Transverse colon (tissue), 4 donors: ENCODE data around the gene AMOTL1. TPM values are rescaled to one million over a fixed set of nuclear protein-coding genes. Genes with fewer than 3 reads are reported as not detected.

Experiments used
- DNase-seq: peaks from one replicate; pipeline ENCODE4 v3.0.0-alpha.2; 2019
- H3K27ac ChIP-seq, 4 donors: fragments of 200-600 bp; sonication (generic); 2 replicates each; pipeline ENCODE4 v1.5.1; 2016 to 2018; ENCODE audit warnings: inconsistent platforms in 4 of 4
- H3K27me3 ChIP-seq: fragments of 200-600 bp; sonication (generic); 2 replicates; pipeline ENCODE4 v1.5.1; 2017; ENCODE audit warnings: inconsistent platforms
- H3K36me3 ChIP-seq, 4 donors: fragments of 200-600 bp; sonication (generic); 2 replicates each; pipeline ENCODE4 v1.5.1; 2017 to 2019; ENCODE audit warnings: inconsistent platforms in 4 of 4
- H3K4me1 ChIP-seq, 4 donors: fragments of 200-600 bp; sonication (generic); 2 replicates each; pipeline ENCODE4 v1.5.1; 2017 to 2020; ENCODE audit warnings: inconsistent platforms in 4 of 4
- H3K4me3 ChIP-seq, 4 donors: fragments of 200-600 bp; sonication (generic); 1 replicate in 1 of 4; 2 replicates in 3 of 4; pipeline versions ENCODE4 v1.5.1 to v1.6.1; 2017 to 2019; ENCODE audit warnings: inconsistent platforms in 4 of 4
- H3K9me3 ChIP-seq, 2 donors: fragments of 200-600 bp; sonication (generic); 2 replicates each; pipeline ENCODE4 v1.5.1; 2017 to 2019; ENCODE audit warnings: inconsistent platforms in 2 of 2
- EP300 ChIP-seq: sonication (generic); formaldehyde crosslinking; IDR thresholded peaks from one replicate; pipeline ENCODE4 v1.6.1; 2017; ENCODE audit warnings: antibody characterized with exemption, low read depth
- POLR2A ChIP-seq: fragments of 450-650 bp; IDR thresholded peaks from one replicate; pipeline ENCODE4 v1.6.1; 2016; ENCODE audit warnings: antibody characterized with exemption, mild to moderate bottlenecking, moderate library complexity
- POLR2AphosphoS5 ChIP-seq, 3 donors: sonication (generic); formaldehyde crosslinking; IDR thresholded peaks; one replicate each; pipeline ENCODE4 v1.6.1; 2016; ENCODE audit warnings: antibody characterized with exemption in 3 of 3
- WGBS, 2 donors: methylation state at CpG; one replicate each; pipeline ENCODE4 v1.1.5; 2018; ENCODE audit warnings: low coverage in 1 of 2; 5-methylcytosine and 5-hydroxymethylcytosine counted together
- in situ Hi-C, 4 donors: fragments of 200-750 bp; cut with MboI; loops; one replicate each; pipeline versions ENCODE4 v1.15.0 to v1.15.1; 2017; ENCODE audit warnings: low sequenced_read_pairs in 3 of 4, low pct_ligation_motif_present in 1 of 4, low pct_unique_long_range_greater_than_20kb in 1 of 4
- intact Hi-C: fragments of 100-400 bp; cut with DNase I; formaldehyde crosslinking; loops from one replicate; pipeline ENCODE4 v1.15.1; 2023; ENCODE audit warnings: low total_unique reads
- total RNA-seq, 4 donors: library from RNA; depleted of rRNA; stranded (reverse); fragments of >200 nt; gene quantifications; one replicate each; pipeline ENCODE4 v1.1.0, GENCODE V29; 2016
- TF ChIP-seq, protein P1 (sequence below), 5 experiments: fragments of 200-600 bp in 3 of 5; fragments of 450-650 bp in 2 of 5; sonication (generic) in 3 of 5; IDR thresholded peaks; 1 replicate in 2 of 5; 2 replicates in 3 of 5; pipeline ENCODE4 v1.5.1; 2016 to 2017; ENCODE audit warnings: antibody characterized with exemption in 5 of 5, inconsistent platforms in 3 of 5, mild to moderate bottlenecking in 2 of 5, moderate library complexity in 1 of 5

AMOTL1 gene
- total RNA-seq, 4 donors from 2014 or later: 14.3 to 23.9 (median 16.8) TPM

DNA sequence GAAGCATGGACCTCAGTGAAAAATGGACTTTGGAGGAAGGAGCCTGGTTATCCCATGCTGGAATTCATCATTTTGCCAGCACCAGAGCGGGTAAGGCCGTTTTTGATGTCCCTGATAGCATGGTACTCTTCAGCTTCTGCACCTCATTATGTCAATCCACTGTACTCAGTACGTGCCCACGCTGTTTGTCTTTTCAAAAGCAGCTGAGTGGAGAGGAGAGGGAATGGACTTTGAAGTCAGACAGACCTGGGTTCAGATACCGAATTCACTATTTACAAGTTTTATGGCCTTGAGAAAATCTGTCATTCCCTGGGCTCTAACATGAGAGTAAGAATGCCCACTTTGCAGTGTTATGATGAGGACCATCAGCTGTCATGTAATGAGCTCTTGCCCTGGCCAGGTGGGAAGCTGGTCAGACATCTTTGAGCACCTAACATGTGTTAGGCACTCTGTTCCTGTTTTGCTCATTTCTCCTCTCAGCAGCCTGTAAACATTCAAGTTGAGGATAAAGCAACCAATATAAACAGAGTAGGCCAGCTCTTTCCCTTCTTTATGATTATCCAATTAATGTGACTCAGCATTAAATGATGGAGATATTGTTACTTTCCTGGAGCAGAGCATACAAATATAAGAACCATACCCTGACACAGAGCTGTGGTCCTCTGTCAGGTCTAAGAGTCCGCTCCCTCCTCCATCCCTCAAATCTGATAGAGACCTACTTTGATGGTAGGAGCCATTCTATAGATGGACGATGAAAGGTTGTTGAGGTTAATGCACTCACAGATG, 39.0 kb upstream of the AMOTL1 start:
- in situ Hi-C loops: no loop called here

DNA sequence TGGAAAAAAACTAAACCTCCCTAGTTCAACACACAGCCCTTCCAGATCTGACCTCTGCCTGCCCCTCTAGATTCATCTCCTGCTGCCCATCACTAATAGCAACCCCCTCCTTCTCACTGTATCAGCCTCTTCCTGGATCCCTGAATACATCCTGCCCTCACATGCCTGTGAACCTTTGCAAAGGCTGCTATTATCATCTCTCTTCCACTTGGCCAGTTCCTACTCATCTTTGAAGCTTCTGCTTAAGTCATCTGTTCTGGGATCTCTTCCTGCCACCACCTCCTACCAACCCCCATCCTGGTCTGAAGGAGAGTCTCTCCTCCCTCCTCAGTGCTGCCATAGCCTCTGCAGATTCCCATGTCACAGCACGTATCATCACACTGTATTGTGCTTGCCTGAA, 38.0 kb upstream of the AMOTL1 start:
- Histone ChIP-seq H3K4me3 (no peak overlapping the region), H3K27ac (no peak overlapping the region), H3K36me3 (no peaks in the 10 kb centered on the region), H3K27me3 (peaks cover 55% of the 10 kb centered on the region), H3K4me1 (no peaks in the 10 kb centered on the region), H3K9me3 (no peaks in the 10 kb centered on the region)
- intact Hi-C loops (no loop called here), in situ Hi-C loops (no loop called here)
- 40 to 88% methylated on average over 1 of the region's 1 CpG for WGBS, 2 donors
- DNase-seq: no peak
- TF ChIP-seq EP300 (no peak), POLR2AphosphoS5 (IDR thresholded peaks at IDR 0.05) (no peak), POLR2A (no peak)
- TF ChIP-seq, protein P1, sequence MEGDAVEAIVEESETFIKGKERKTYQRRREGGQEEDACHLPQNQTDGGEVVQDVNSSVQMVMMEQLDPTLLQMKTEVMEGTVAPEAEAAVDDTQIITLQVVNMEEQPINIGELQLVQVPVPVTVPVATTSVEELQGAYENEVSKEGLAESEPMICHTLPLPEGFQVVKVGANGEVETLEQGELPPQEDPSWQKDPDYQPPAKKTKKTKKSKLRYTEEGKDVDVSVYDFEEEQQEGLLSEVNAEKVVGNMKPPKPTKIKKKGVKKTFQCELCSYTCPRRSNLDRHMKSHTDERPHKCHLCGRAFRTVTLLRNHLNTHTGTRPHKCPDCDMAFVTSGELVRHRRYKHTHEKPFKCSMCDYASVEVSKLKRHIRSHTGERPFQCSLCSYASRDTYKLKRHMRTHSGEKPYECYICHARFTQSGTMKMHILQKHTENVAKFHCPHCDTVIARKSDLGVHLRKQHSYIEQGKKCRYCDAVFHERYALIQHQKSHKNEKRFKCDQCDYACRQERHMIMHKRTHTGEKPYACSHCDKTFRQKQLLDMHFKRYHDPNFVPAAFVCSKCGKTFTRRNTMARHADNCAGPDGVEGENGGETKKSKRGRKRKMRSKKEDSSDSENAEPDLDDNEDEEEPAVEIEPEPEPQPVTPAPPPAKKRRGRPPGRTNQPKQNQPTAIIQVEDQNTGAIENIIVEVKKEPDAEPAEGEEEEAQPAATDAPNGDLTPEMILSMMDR (IDR thresholded peaks at IDR 0.05): no peak

More for the DNA sequence above, 39.0 kb upstream of the AMOTL1 start:
- Histone ChIP-seq H3K4me3 (no peak overlapping the region), H3K27ac (no peak overlapping the region), H3K9me3 (no peaks in the 10 kb centered on the region), H3K36me3 (no peaks in the 10 kb centered on the region), H3K4me1 (no peaks in the 10 kb centered on the region), H3K27me3 (peaks cover 54% of the 10 kb centered on the region)
- intact Hi-C loops: no loop called here
- DNase-seq: no peak
- TF ChIP-seq EP300 (no peak), POLR2A (no peak), POLR2AphosphoS5 (IDR thresholded peaks at IDR 0.05) (no peak)
- TF ChIP-seq, protein P1 (IDR thresholded peaks at IDR 0.05): no peak
- 70 to 71% methylated on average over 6 to 7 of the region's 7 CpGs for WGBS, 2 donors

DNA sequence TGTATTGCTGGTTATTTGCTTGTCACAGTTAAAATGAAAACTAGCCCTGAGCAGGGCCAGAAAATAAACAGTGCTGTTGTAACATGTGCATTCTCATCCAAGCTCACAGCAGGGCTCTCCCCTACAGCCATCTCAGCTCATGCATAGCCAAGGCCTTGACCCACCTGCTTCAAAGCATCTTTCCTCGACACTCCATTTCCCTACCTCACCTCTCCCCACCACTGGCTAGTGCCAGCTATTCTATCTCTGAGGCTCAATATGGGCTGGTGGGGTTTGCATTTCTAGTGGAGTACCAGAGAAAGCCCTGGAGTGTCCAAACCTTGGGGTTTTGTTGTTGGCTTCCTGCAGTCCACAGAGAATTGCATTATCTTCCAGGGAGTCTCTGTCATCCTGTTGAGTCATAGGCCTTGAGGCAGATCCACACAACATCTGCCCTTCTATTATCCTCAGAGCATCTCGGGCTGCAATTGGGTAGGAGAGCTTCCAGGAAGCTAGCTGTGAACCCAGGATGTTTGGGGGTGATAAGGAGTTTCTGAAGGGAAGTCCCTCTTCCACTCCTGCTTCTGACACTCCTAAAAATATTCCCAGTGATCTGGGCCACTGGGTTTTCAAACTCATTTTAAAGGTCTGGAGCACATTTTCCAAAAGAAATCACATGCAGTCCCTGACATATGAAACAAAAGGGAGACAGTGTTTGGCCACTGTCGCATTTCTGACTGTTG, 36.1 kb upstream of the AMOTL1 start:
- H3K36me3 ChIP-seq: no peaks in the 10 kb centered on the region
- in situ Hi-C loops (no loop called here), intact Hi-C loops (no loop called here)
- no peaks in the 10 kb centered on the region for H3K4me1 ChIP-seq
- no peak for DNase-seq
- H3K4me3 ChIP-seq: no peak overlapping the region
- WGBS, 2 donors: 55 to 71% methylated on average over 2 to 3 of the region's 3 CpGs
- no peaks in the 10 kb centered on the region for H3K9me3 ChIP-seq
- peaks cover 60% of the 10 kb centered on the region for H3K27me3 ChIP-seq
- TF ChIP-seq EP300: no peak
- no peak for TF ChIP-seq POLR2AphosphoS5 (IDR thresholded peaks at IDR 0.05)
- TF ChIP-seq, protein P1 (IDR thresholded peaks at IDR 0.05): no peak
- no peak for TF ChIP-seq POLR2A
- H3K27ac ChIP-seq: peak overlapping the region; percentile 30 to 47 (median 40)

DNA sequence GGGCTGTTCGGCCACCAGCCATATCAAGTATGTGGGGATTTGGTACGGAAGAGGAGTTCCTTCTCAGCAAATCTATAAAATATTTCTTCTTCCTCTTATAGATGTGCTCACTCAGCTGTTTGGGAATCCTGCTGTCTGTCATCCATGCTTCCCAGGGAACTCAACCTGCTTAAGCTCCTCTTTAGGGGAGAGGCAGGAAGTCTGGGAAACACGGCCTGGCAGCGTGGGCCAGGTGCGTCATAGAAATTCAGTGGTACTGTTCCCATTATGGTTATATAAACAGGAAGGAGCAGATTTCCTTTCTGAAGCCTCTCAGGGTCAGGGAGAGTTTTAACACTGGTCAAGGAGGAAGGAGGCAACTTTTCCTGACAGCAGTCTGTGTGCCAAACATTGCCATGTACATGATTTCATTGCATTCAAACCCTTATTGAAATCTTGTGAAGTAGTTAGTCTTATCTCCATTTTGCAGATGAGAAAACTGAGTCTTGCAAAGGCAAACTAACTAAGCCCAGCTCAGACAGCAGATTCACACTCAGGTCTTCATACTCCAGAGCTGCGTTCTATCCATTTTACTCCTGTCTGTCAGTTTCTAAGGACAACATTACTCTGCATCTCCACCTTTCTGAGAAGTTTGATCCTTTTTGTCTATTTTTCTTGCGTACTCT, 35.4 kb upstream of the AMOTL1 start:
- Histone ChIP-seq H3K4me1 (no peaks in the 10 kb centered on the region), H3K9me3 (no peaks in the 10 kb centered on the region), H3K4me3 (no peak overlapping the region), H3K27me3 (peaks cover 66% of the 10 kb centered on the region), H3K36me3 (no peaks in the 10 kb centered on the region), H3K27ac (peak overlapping the region; percentile 30 to 47 (median 40))
- DNase-seq: no peak
- WGBS, 2 donors: 73 to 77% methylated on average over 3 to 7 of the region's 7 CpGs
- intact Hi-C loops: no loop called here
- no peak for TF ChIP-seq POLR2AphosphoS5 (IDR thresholded peaks at IDR 0.05)
- TF ChIP-seq EP300: no peak
- TF ChIP-seq, protein P1 (IDR thresholded peaks at IDR 0.05): no peak
- TF ChIP-seq POLR2A: no peak
- in situ Hi-C loops: no loop called here
